H1 (cell line): ENCODE measurements around the gene IFITM10. TPM values are rescaled to one million over a fixed set of nuclear protein-coding genes. Genes with fewer than 3 reads are reported as not detected.

Source experiments
- CTCF ChIA-PET: fragments of 300-600 bp; sonication (Branson Sonifier 250); formaldehyde crosslinking; loops from one replicate; lab custom pipeline; 2021; ENCODE audit not compliant: partially characterized antibody; lab: Charles Lee
- POLR2A ChIA-PET: fragments of 300-600 bp; sonication (Branson Sonifier 250); formaldehyde crosslinking; loops from one replicate; lab custom pipeline; 2021; ENCODE audit warnings: inconsistent platforms; ENCODE audit not compliant: partially characterized antibody; lab: Charles Lee
- DNase-seq, 2 experiments: peaks; one replicate each; pipeline versions ENCODE4 v3.0.0 to v3.0.0-alpha.2; 2010 to 2022; ENCODE audit warnings: low spot score in 2 of 2, low read depth in 1 of 2, mixed read lengths in 1 of 2
- FAIRE-seq: peaks from 2 replicates; lab custom pipeline; 2011; peaks lifted over from hg19 to GRCh38; lab: Jason Lieb, UNC
- H2AFZ ChIP-seq: 2 replicates; pipeline ENCODE4 v1.8.1; 2012; ENCODE audit warnings: low read length, inconsistent platforms
- H2AK5ac ChIP-seq: 2 replicates; pipeline ENCODE4 v1.6.1; 2013; ENCODE audit warnings: low read depth, low read length
- H2BK120ac ChIP-seq: replicated peaks from 2 replicates; pipeline ENCODE3; 2013; ENCODE audit warnings: low read depth, low read length, inconsistent platforms
- H2BK12ac ChIP-seq: 2 replicates; pipeline ENCODE4 v1.6.1; 2013; ENCODE audit warnings: low read depth, low read length
- H2BK15ac ChIP-seq: 2 replicates; pipeline ENCODE4 v1.6.1; 2013; ENCODE audit warnings: low read length
- H2BK20ac ChIP-seq: 2 replicates; pipeline ENCODE4 v1.6.1; 2013; ENCODE audit warnings: low read length
- H2BK5ac ChIP-seq: 2 replicates; pipeline ENCODE4 v1.6.1; 2013; ENCODE audit warnings: low read depth, low read length
- H3K14ac ChIP-seq: 2 replicates; pipeline ENCODE4 v1.6.1; 2013; ENCODE audit warnings: inconsistent platforms; ENCODE audit not compliant: insufficient read length
- H3K18ac ChIP-seq: 2 replicates; pipeline ENCODE4 v1.6.1; 2013; ENCODE audit warnings: low read length; ENCODE audit errors: extremely low read depth
- H3K23ac ChIP-seq: 2 replicates; pipeline ENCODE4 v1.6.1; 2013; ENCODE audit warnings: inconsistent platforms; ENCODE audit not compliant: insufficient read length
- H3K23me2 ChIP-seq: 2 replicates; pipeline ENCODE4 v1.6.1; 2013; ENCODE audit warnings: low read depth, low read length
- H3K27ac ChIP-seq: 2 replicates; pipeline ENCODE4 v1.6.1; 2011; ENCODE audit warnings: low read depth, low read length, inconsistent platforms
- H3K27me3 ChIP-seq, 4 experiments: replicated peaks in 1 of 4; 1 replicate in 1 of 4; 2 replicates in 3 of 4; pipeline versions ENCODE4 v1.6.1 to v1.8.1; 2011 to 2013; ENCODE audit warnings: low read length in 3 of 4, mild to moderate bottlenecking in 3 of 4, inconsistent platforms in 2 of 4, mixed read lengths in 2 of 4, moderate library complexity in 1 of 4; ENCODE audit not compliant: control insufficient read depth in 3 of 4, insufficient read depth in 3 of 4; ENCODE audit errors: extremely low read depth in 1 of 4
- H3K36me3 ChIP-seq, 4 experiments: 2 replicates each; pipeline versions ENCODE4 v1.6.1 to v1.8.1; 2011 to 2013; ENCODE audit warnings: mild to moderate bottlenecking in 4 of 4, low read length in 3 of 4, moderate library complexity in 2 of 4, control low read depth in 1 of 4, inconsistent platforms in 1 of 4; ENCODE audit not compliant: insufficient read depth in 4 of 4, control insufficient read depth in 2 of 4
- H3K4ac ChIP-seq: replicated peaks from 2 replicates; pipeline ENCODE3; 2013; ENCODE audit warnings: low read length, low read depth, mixed read lengths, inconsistent platforms; ENCODE audit not compliant: insufficient read length
- H3K4me1 ChIP-seq, 4 experiments: replicated peaks in 1 of 4; 1 replicate in 1 of 4; 2 replicates in 3 of 4; pipeline versions ENCODE4 v1.6.1 to v1.8.1; 2011 to 2013; ENCODE audit warnings: low read length in 3 of 4, inconsistent platforms in 2 of 4, mixed read lengths in 1 of 4; ENCODE audit not compliant: insufficient read depth in 4 of 4, control insufficient read depth in 3 of 4
- H3K4me2 ChIP-seq, 2 experiments: 2 replicates each; pipeline versions ENCODE4 v1.6.1 to v1.8.1; 2011 to 2013; ENCODE audit warnings: low read depth in 2 of 2, low read length in 2 of 2, control low read depth in 1 of 2, inconsistent platforms in 1 of 2, mild to moderate bottlenecking in 1 of 2; ENCODE audit not compliant: insufficient read depth in 1 of 2
- H3K4me3 ChIP-seq, 4 experiments: fragments of 200-600, 300-600 bp in 1 of 4; sonication (generic), shearing (Covaris generic), sonication (Bioruptor Twin) in 1 of 4; 2 replicates each; pipeline versions ENCODE4 v1.5.1 to v1.8.1; 2011 to 2016; ENCODE audit warnings: low read length in 4 of 4, low read depth in 3 of 4, control low read depth in 2 of 4, inconsistent platforms in 2 of 4, mild to moderate bottlenecking in 2 of 4, mixed read lengths in 1 of 4, moderate library complexity in 1 of 4; ENCODE audit not compliant: insufficient read depth in 2 of 4; ENCODE audit errors: extremely low read depth in 1 of 4
- H3K56ac ChIP-seq: replicated peaks from 2 replicates; pipeline ENCODE3; 2013; ENCODE audit warnings: low read depth, mild to moderate bottlenecking, mixed read lengths, low read length, inconsistent platforms; ENCODE audit not compliant: insufficient read length
- H3K79me1 ChIP-seq: 2 replicates; pipeline ENCODE4 v1.6.1; 2013; ENCODE audit warnings: low read depth, low read length, control low read depth
- H3K79me2 ChIP-seq, 2 experiments: 2 replicates each; pipeline versions ENCODE4 v1.6.1 to v1.8.1; 2012 to 2013; ENCODE audit warnings: low read length in 2 of 2, mild to moderate bottlenecking in 2 of 2, inconsistent platforms in 1 of 2; ENCODE audit not compliant: insufficient read depth in 2 of 2, control insufficient read depth in 1 of 2
- H3K9ac ChIP-seq, 4 experiments: replicated peaks in 1 of 4; 1 replicate in 1 of 4; 2 replicates in 3 of 4; pipeline versions ENCODE4 v1.6.1 to v1.8.1; 2011 to 2013; ENCODE audit warnings: low read depth in 3 of 4, low read length in 3 of 4, control low read depth in 2 of 4, mild to moderate bottlenecking in 2 of 4, moderate library complexity in 2 of 4, inconsistent platforms in 1 of 4; ENCODE audit errors: extremely low read depth in 1 of 4
- H3K9me3 ChIP-seq, 2 experiments: 2 replicates each; pipeline versions ENCODE4 v1.6.1 to v1.8.1; 2012 to 2013; ENCODE audit warnings: mild to moderate bottlenecking in 2 of 2, moderate library complexity in 2 of 2, control low read depth in 1 of 2, inconsistent platforms in 1 of 2, low read depth in 1 of 2, low read length in 1 of 2, mixed read lengths in 1 of 2; ENCODE audit not compliant: insufficient read depth in 2 of 2
- H4K20me1 ChIP-seq, 2 experiments: replicated peaks in 1 of 2; 2 replicates each; pipeline versions ENCODE3 to v1.8.1; 2011 to 2013; ENCODE audit warnings: inconsistent platforms in 2 of 2, low read length in 2 of 2, mild to moderate bottlenecking in 1 of 2; ENCODE audit not compliant: insufficient read depth in 2 of 2, control insufficient read depth in 1 of 2
- H4K5ac ChIP-seq: 2 replicates; pipeline ENCODE4 v1.6.1; 2013; ENCODE audit warnings: low read length, low read depth, mixed read lengths, inconsistent platforms; ENCODE audit not compliant: insufficient read length
- H4K8ac ChIP-seq: 2 replicates; pipeline ENCODE4 v1.8.0; 2013; ENCODE audit warnings: mild to moderate bottlenecking, moderate library complexity, low read length, inconsistent platforms; ENCODE audit not compliant: insufficient read depth; ENCODE audit errors: extremely low read depth
- H4K91ac ChIP-seq: replicated peaks from 2 replicates; pipeline ENCODE3; 2013; ENCODE audit warnings: low read length, mixed read lengths, inconsistent platforms; ENCODE audit not compliant: insufficient read length
- ATF2 ChIP-seq: IDR thresholded peaks from 2 replicates; pipeline ENCODE4 v1.6.1; 2012; ENCODE audit warnings: low read length, inconsistent platforms
- CREB1 ChIP-seq: IDR thresholded peaks from 2 replicates; pipeline ENCODE4 v1.6.1; 2012; ENCODE audit warnings: inconsistent platforms
- EGR1 ChIP-seq: IDR thresholded peaks from 2 replicates; pipeline ENCODE4 v1.6.1; 2011; ENCODE audit warnings: low read depth, low read length, borderline replicate concordance
- GTF2F1 ChIP-seq: IDR thresholded peaks from 2 replicates; pipeline ENCODE4 v1.6.1; 2012; ENCODE audit warnings: low read depth, low read length, improper control_type of control experiment, borderline replicate concordance
- POU5F1 ChIP-seq: IDR thresholded peaks from 2 replicates; pipeline ENCODE4 v1.6.1; 2011; ENCODE audit warnings: low read depth, mild to moderate bottlenecking, low read length, moderate library complexity
- SIX5 ChIP-seq: IDR thresholded peaks from 2 replicates; pipeline ENCODE4 v1.6.1; 2011; ENCODE audit warnings: mild to moderate bottlenecking, low read depth, low read length
- TCF12 ChIP-seq: IDR thresholded peaks from 2 replicates; pipeline ENCODE4 v1.6.1; 2011; ENCODE audit warnings: low read depth, mild to moderate bottlenecking, low read length
- WGBS, 2 experiments: shearing (Covaris generic) in 1 of 2; methylation state at CpG; one replicate each; pipeline versions ENCODE4 v1.1.6 to v1.1.7; 2013 to 2015; ENCODE audit warnings: low lambda C conversion rate in 2 of 2, mixed read lengths in 2 of 2, inconsistent platforms in 1 of 2, low coverage in 1 of 2, missing lambda C conversion rate in 1 of 2; ENCODE audit not compliant: insufficient replicate concordance in 2 of 2, insufficient coverage in 1 of 2, insufficient read length in 1 of 2; ENCODE audit errors: extremely low coverage in 1 of 2, missing lambda C conversion rate in 1 of 2; 5-methylcytosine and 5-hydroxymethylcytosine counted together
- polyA plus RNA-seq, 7 experiments: library from polyadenylated mRNA; depleted of rRNA in 3 of 7; stranded (reverse) in 5 of 7; unstranded in 2 of 7; fragments of >200 nt in 5 of 7; fragments of 200-250 nt in 2 of 7; gene quantifications; 1 replicate in 5 of 7; 2 replicates in 1 of 7; 4 replicates in 1 of 7; pipeline versions ENCODE4 v1.2.1 to v1.2.3, GENCODE V29; 2011 to 2013; ENCODE audit warnings: missing spikeins in 2 of 7, mixed read lengths in 2 of 7
- total RNA-seq: library from RNA; stranded (reverse); fragmentation: NEBNext Ultra II Directional; extraction: Animal tissue kit (Norgen Biotek cat#: 25700); gene quantifications from 2 replicates; pipeline ENCODE4 v1.2.1, GENCODE V29; 2021

The IFITM10 gene
- total and polyA plus RNA-seq, 2 of the 8 experiments (the other 6 are each of a cell fraction or from before 2014, with no cell fraction given) = 0.08 to 0.22 TPM

DNA sequence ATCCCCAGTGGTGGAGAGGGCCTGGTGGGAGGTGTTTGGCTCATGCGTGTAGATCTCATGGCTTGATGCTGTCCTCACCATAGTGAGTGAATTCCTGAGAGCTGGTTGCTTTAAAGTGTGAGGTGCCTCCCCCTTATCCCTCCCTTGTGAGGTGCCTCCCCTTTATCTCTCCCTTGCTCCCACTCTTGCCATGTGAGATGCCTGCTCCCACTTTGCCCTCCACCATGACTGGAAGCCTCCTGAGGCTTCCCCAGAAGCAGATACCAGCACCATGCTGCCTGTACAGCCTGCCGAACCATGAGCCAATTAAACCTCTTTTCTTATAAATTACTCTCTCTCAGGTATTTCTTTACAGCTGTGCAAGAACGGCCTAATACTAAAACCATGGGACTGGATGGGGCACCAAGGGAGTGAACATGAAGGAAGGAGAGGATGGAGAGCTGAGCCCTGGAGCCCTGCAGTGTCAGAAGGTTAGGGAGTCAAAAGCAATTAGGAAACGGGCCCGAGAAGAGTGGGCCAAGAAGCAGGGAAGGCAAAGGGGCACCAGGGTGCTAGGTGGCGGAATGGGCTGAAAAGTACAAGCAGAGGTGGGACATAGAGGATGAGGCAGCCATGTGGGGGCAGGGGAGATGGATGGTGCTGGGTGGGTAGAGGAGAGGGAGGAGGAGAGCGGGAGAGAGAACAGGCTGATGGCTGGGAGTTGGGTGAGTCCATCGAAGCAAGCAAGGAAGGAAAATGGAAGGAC lies 9.4 kb downstream of the IFITM10 start:
- Histone ChIP-seq H3K9ac (no peak overlapping the region), H3K9me3 (peaks cover 0 to 7% of the 10 kb centered on the region in 2 experiments; a peak in 2 of 4 replicates), H3K4ac (no peak overlapping the region), H3K23ac (no peak overlapping the region), H3K36me3 (no peaks in the 10 kb centered on the region; a peak in 1 of 8 replicates), H2AK5ac (no peak overlapping the region), H2BK20ac (no peak overlapping the region), H3K27ac (no peak overlapping the region), H3K18ac (no peak overlapping the region), H3K23me2 (peaks cover 14% of the 10 kb centered on the region), H2AFZ (no peak overlapping the region), H3K79me1 (no peaks in the 10 kb centered on the region), H3K27me3 (peaks cover 0 to 7% (median 0%) of the 10 kb centered on the region in 4 experiments; a peak in 4 of 7 replicates), H4K5ac (no peak overlapping the region), H3K4me3 (no peak overlapping the region), H2BK12ac (no peak overlapping the region), H2BK5ac (no peak overlapping the region), H4K20me1 (peaks cover 0 to 7% of the 10 kb centered on the region in 2 experiments), H2BK120ac (no peak overlapping the region), H3K4me2 (no peak overlapping the region), H4K8ac (no peak overlapping the region; the same call in 1 of the 2 replicates), H2BK15ac (no peak overlapping the region), H4K91ac (no peak overlapping the region), H3K79me2 (no peaks in the 10 kb centered on the region), H3K14ac (no peak overlapping the region), H3K4me1 (no peaks in the 10 kb centered on the region), H3K56ac (no peak overlapping the region)
- no peak for TF ChIP-seq CREB1
- no peak for TF ChIP-seq EGR1
- TF ChIP-seq ATF2 = no peak
- TF ChIP-seq TCF12 = no peak
- no peak for TF ChIP-seq POU5F1
- TF ChIP-seq GTF2F1 = no peak
- TF ChIP-seq SIX5 = no peak
- ChIA-PET POLR2A (no interaction called here), CTCF (no interaction called here)
- WGBS, 2 experiments = 91% methylated on average over 8 of the region's 8 CpGs; no CpG with 5 or more reads in 1 of the 2 experiments
- DNase-seq (no peak), FAIRE-seq (no peak)
